A549 (cell line): Measurements from ENCODE around the gene DSCAML1. TPM values are rescaled to one million over a fixed set of nuclear protein-coding genes. Genes with fewer than 3 reads are reported as not detected.

Source experiments
- ATAC-seq, 2 experiments: fragments of 200-7000 bp in 1 of 2; fragments of >200 bp in 1 of 2; cut with Nextera tagmentation in 1 of 2; cut with Tn5 transposase in 1 of 2; 3 replicates each; pipeline versions ENCODE4 v1.8.0 to v1.9.1; 2018 to 2020; ENCODE audit warnings: mild to moderate bottlenecking in 1 of 2, moderate library complexity in 1 of 2
- CTCF ChIA-PET: fragments of 300-600 bp; sonication (Branson Sonifier 250); formaldehyde crosslinking; extraction: SDS; loops from one replicate; lab custom pipeline; 2021; ENCODE audit warnings: antibody characterized with exemption, inconsistent platforms; lab: Yijun Ruan, JAX
- POLR2A ChIA-PET: fragments of 350-600 bp; formaldehyde crosslinking; extraction: SDS; loops from one replicate; lab custom pipeline; 2021; ENCODE audit warnings: antibody characterized with exemption, inconsistent platforms; lab: Yijun Ruan, JAX
- DNase-seq, 2 experiments: peaks; one replicate each; pipeline versions ENCODE4 v3.0.0 to v3.0.0-alpha.2; 2011 to 2016; ENCODE audit warnings: low read depth in 1 of 2, low spot score in 1 of 2
- FAIRE-seq: peaks from 2 replicates; lab custom pipeline; 2011; peaks lifted over from hg19 to GRCh38; lab: Jason Lieb, UNC
- H3K27ac ChIP-seq, 2 experiments: fragments of >200 bp; sonication (Bioruptor Twin); formaldehyde crosslinking; 3 replicates each; pipeline ENCODE4 v1.5.1; 2016 to 2017
- H3K4me1 ChIP-seq: fragments of >200 bp; sonication (Bioruptor Twin); formaldehyde crosslinking; 3 replicates; pipeline ENCODE4 v1.6.1; 2016
- H3K4me2 ChIP-seq: fragments of >200 bp; sonication (Bioruptor Twin); formaldehyde crosslinking; 3 replicates; pipeline ENCODE4 v1.6.1; 2016
- H3K4me3 ChIP-seq: fragments of >200 bp; sonication (Bioruptor Twin); formaldehyde crosslinking; 3 replicates; pipeline ENCODE4 v1.5.1; 2016
- H3K9me3 ChIP-seq: fragments of >200 bp; sonication (Bioruptor Twin); formaldehyde crosslinking; 3 replicates; pipeline ENCODE4 v1.6.1; 2016
- BCL3 ChIP-seq: fragments of >200 bp; sonication (Bioruptor Twin); formaldehyde crosslinking; IDR thresholded peaks from 3 replicates; pipeline ENCODE4 v1.6.1; 2016
- BHLHE40 ChIP-seq: IDR thresholded peaks from 2 replicates; pipeline ENCODE4 v1.6.1; 2012; ENCODE audit warnings: low read depth, low read length, inconsistent platforms
- CBX2 ChIP-seq: fragments of 200-600 bp; sonication (generic); IDR thresholded peaks from 2 replicates; pipeline ENCODE4 v1.6.1; 2016; ENCODE audit warnings: low read depth, mild to moderate bottlenecking, borderline replicate concordance
- CEBPB ChIP-seq, 2 experiments: fragments of >200 bp in 1 of 2; sonication (Bioruptor Twin) in 1 of 2; formaldehyde crosslinking in 1 of 2; IDR thresholded peaks; 2 replicates each; pipeline ENCODE4 v1.6.1; 2012 to 2016
- CHD4 ChIP-seq: fragments of 200-600 bp; sonication (generic); IDR thresholded peaks from 2 replicates; pipeline ENCODE4 v1.6.1; 2016; ENCODE audit warnings: antibody characterized with exemption, mild to moderate bottlenecking, borderline replicate concordance
- EHMT2 ChIP-seq: fragments of 200-600 bp; sonication (generic); IDR thresholded peaks from 2 replicates; pipeline ENCODE4 v1.6.1; 2016; ENCODE audit warnings: antibody characterized with exemption, low read depth, mild to moderate bottlenecking, moderate library complexity
- EP300 ChIP-seq, 2 experiments: fragments of >200 bp; sonication (Bioruptor Twin); formaldehyde crosslinking; IDR thresholded peaks; 2 replicates in 1 of 2; 3 replicates in 1 of 2; pipeline ENCODE4 v1.6.1; 2016 to 2017
- ESRRA ChIP-seq: fragments of 150-350 bp; IDR thresholded peaks from 2 replicates; pipeline ENCODE4 v1.6.1; 2014; ENCODE audit warnings: mild to moderate bottlenecking, low read length, borderline replicate concordance
- FOSL2 ChIP-seq, 2 experiments: fragments of 450-650 bp in 1 of 2; fragments of >200 bp in 1 of 2; sonication (Bioruptor Twin) in 1 of 2; formaldehyde crosslinking; IDR thresholded peaks; 2 replicates each; pipeline versions ENCODE4 v1.5.0 to v1.6.1; 2016 to 2020; ENCODE audit warnings: mild to moderate bottlenecking in 1 of 2, moderate library complexity in 1 of 2
- FOXS1 ChIP-seq: fragments of 250-450 bp; sonication (Bioruptor Pico); IDR thresholded peaks from 2 replicates; pipeline ENCODE4 v1.5.0; 2020; ENCODE audit warnings: mild to moderate bottlenecking, moderate library complexity
- GATA3 ChIP-seq: IDR thresholded peaks from 2 replicates; pipeline ENCODE4 v1.6.1; 2012; ENCODE audit warnings: borderline replicate concordance
- HOXB5 ChIP-seq: fragments of 250-450 bp; sonication (Bioruptor Pico); IDR thresholded peaks from 2 replicates; pipeline ENCODE4 v1.5.0; 2020; ENCODE audit warnings: mild to moderate bottlenecking, moderate library complexity
- JUN ChIP-seq, 2 experiments: fragments of >200 bp; sonication (Bioruptor Twin); formaldehyde crosslinking; IDR thresholded peaks; 2 replicates in 1 of 2; 3 replicates in 1 of 2; pipeline ENCODE4 v1.6.1; 2016 to 2017
- KDM1A ChIP-seq: fragments of 200-600 bp; sonication (generic); IDR thresholded peaks from 2 replicates; pipeline ENCODE4 v1.6.1; 2016; ENCODE audit warnings: low read depth, mild to moderate bottlenecking
- NR3C1 ChIP-seq: fragments of >200 bp; sonication (Bioruptor Twin); formaldehyde crosslinking; IDR thresholded peaks from 3 replicates; pipeline ENCODE4 v1.6.1; 2017
- RARB ChIP-seq: fragments of 250-450 bp; sonication (Bioruptor Pico); IDR thresholded peaks from 2 replicates; pipeline ENCODE4 v1.8.0; 2021; ENCODE audit warnings: mild to moderate bottlenecking, moderate library complexity
- RFX5 ChIP-seq: fragments of 450-650 bp; IDR thresholded peaks from 2 replicates; pipeline ENCODE4 v1.7.1; 2014; ENCODE audit warnings: antibody characterized with exemption, mild to moderate bottlenecking, moderate library complexity
- SMC3 ChIP-seq: fragments of >200 bp; sonication (Bioruptor Twin); formaldehyde crosslinking; IDR thresholded peaks from 3 replicates; pipeline ENCODE4 v1.6.1; 2018; ENCODE audit warnings: inconsistent platforms
- ZC3H11A ChIP-seq: fragments of 450-650 bp; IDR thresholded peaks from 2 replicates; pipeline ENCODE4 v1.6.1; 2014; ENCODE audit warnings: antibody characterized with exemption, mild to moderate bottlenecking
- WGBS: methylation state at CpG from one replicate; pipeline ENCODE4 v1.1.6; 2017; ENCODE audit errors: missing lambda C conversion rate; 5-methylcytosine and 5-hydroxymethylcytosine counted together
- polyA plus RNA-seq, 4 experiments: library from polyadenylated mRNA; depleted of rRNA in 3 of 4; stranded (reverse); fragments of >200 nt; fragmentation: RNase III in 1 of 4; extraction: RNeasy Plus Mini Kit Qiagen cat#74134 plus additional on column Dnase treatment in 1 of 4; gene quantifications; 2 replicates in 3 of 4; 3 replicates in 1 of 4; pipeline ENCODE4 v1.2.3, GENCODE V29; 2011 to 2017
- TF ChIP-seq, protein P1 (sequence below): fragments of 450-650 bp; IDR thresholded peaks from 2 replicates; pipeline ENCODE4 v1.6.1; 2014; ENCODE audit warnings: antibody characterized with exemption
- TF ChIP-seq, protein P2 (sequence below): fragments of 150-350 bp; IDR thresholded peaks from 2 replicates; pipeline ENCODE4 v1.6.1; 2014; ENCODE audit warnings: low read depth, mild to moderate bottlenecking, low read length

The DSCAML1 gene
- polyA plus RNA-seq, 2 of the 4 experiments (the other 2 are of a cell fraction) = 0.12 to 0.31 TPM

DNA sequence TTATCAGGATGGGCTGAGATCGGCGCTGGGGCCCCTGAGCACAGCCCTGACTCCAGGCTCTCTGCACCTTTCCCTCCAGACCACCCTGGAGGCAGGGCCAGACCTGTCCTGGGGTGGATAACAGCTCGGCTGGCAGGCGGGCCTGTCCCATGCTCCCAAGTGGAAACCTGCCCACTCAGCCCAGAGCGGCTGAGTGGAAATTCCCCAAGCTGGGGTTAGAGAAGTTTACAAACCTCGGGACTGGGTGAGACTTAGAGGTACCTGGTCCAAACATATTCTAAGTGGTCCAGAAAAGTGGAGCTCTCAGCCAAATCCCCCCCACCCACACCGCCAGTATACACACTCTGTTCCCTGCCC, 32.3 kb upstream of the DSCAML1 start:
- Histone ChIP-seq H3K27ac (peak overlapping the region; percentile 62 to 80; a peak in 5 of 6 replicates), H3K4me1 (peaks cover 55% of the 10 kb centered on the region), H3K4me3 (no peak overlapping the region), H3K4me2 (peak overlapping the region; percentile 50), H3K9me3 (no peaks in the 10 kb centered on the region)
- ChIA-PET CTCF (no interaction called here), POLR2A (no interaction called here)
- no peak for ATAC-seq
- no peak for TF ChIP-seq EHMT2
- TF ChIP-seq NR3C1 = no peak
- no peak for TF ChIP-seq SMC3
- TF ChIP-seq ZC3H11A = no peak
- TF ChIP-seq HOXB5 = no peak
- TF ChIP-seq BHLHE40 = no peak
- TF ChIP-seq EP300 (IDR thresholded peaks at IDR 0.05) = no peak
- TF ChIP-seq FOXS1 (CRISPR knock-in tag) = no peak
- TF ChIP-seq ESRRA = no peak
- no peak for TF ChIP-seq CHD4
- TF ChIP-seq GATA3 = no peak
- DNase-seq = no peak
- WGBS = 65% methylated on average over 3 of the region's 7 CpGs
- no peak for FAIRE-seq

- WGBS = 56% methylated on average over 3 of the region's 16 CpGs
- Histone ChIP-seq H3K27ac (peak overlapping the region; percentile 62 to 80; a peak in 5 of 6 replicates), H3K4me1 (peaks cover 60% of the 10 kb centered on the region), H3K4me3 (no peak overlapping the region), H3K9me3 (no peaks in the 10 kb centered on the region), H3K4me2 (peak overlapping the region; percentile 50)
- ChIA-PET CTCF (interaction anchor here (0.7 to 5.0 kb wide), 8 partner anchors 9 to 404 kb away, joined by 3 to 31 read pairs (median 6); no protein-coding TSS in a partner anchor), POLR2A (no interaction called here)
- FAIRE-seq (no peak), DNase-seq (peak; percentile 29 to 30), ATAC-seq (peak; percentile 69 to 71)
- TF ChIP-seq RARB (CRISPR knock-in tag) = no peak
- TF ChIP-seq FOSL2 (IDR thresholded peaks at IDR 0.05) = no peak
- TF ChIP-seq FOSL2 (CRISPR knock-in tag; IDR thresholded peaks at IDR 0.05) = peak; percentile 78
Measured at GRCh38 chr11:117828611-117829368, 31.8 kb upstream of the DSCAML1 start.

DNA sequence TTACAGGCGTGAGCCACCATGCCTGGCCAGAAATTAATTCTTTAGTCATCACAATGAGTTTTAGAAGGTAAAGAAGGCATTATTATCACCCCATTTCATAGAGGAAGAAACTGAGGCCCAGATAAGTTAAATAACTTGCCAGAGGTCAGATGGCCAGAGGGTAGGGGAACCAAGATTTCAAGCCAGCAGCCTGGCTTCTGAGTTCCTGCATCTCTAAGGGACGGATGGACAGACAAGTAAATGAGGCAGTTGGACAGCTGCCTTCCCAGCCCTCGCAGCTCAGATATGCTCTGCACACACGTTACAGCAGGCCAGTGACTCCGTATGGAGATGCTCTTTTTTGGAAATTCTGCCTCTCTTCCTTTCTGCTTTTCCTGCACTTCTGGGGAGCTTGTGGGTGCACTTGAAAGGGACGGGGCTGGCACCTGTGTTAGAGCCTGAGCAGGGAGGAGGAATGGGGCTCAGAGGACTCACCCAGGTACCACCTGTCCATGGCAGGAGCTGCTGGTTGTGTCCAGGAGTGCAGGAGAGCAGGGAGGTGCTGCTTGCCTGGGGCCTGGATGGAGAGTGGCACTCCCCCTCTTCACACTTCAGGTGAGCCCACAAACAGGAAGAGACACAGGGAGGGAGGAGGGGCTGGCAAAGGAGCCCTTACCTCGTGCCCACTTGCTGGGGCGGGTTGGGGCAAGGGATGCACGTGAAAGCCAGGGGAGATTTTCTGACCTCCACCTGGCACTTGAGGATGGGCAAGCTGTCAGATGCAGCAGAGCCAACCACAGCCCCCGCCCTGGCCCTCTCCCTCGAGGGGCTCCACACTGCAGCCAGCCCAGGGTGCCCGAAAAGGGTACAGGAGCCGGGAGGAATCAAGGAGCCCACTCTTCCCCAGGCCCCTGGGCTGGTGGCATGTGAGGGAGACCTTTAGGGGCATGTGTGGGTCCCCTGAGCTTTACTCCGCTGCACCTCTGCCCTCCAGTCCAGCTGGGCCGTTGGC, 30.8 kb upstream of the DSCAML1 start:
- H3K4me3 ChIP-seq = no peak overlapping the region

More for the DNA sequence above, 30.8 kb upstream of the DSCAML1 start:
- ATAC-seq = no peak
- FAIRE-seq = no peak
- Histone ChIP-seq H3K9me3 (no peaks in the 10 kb centered on the region), H3K27ac (peak overlapping the region; percentile 62 to 80; a peak in 5 of 6 replicates), H3K4me1 (peaks cover 60% of the 10 kb centered on the region), H3K4me2 (peak overlapping the region; percentile 50)
- POLR2A ChIA-PET = no interaction called here
- TF ChIP-seq CBX2 (no peak), BCL3 (no peak), RFX5 (no peak), ZC3H11A (no peak), JUN (IDR thresholded peaks at IDR 0.05) (no peak), KDM1A (0 out of 2 replicates have a peak, but pooled peaks have one; percentile 20), EP300 (IDR thresholded peaks at IDR 0.05) (no peak), CHD4 (0 out of 2 replicates have a peak, but pooled peaks have one; percentile 9), NR3C1 (no peak), CEBPB (IDR thresholded peaks at IDR 0.05) (no peak)
- TF ChIP-seq, protein P1, sequence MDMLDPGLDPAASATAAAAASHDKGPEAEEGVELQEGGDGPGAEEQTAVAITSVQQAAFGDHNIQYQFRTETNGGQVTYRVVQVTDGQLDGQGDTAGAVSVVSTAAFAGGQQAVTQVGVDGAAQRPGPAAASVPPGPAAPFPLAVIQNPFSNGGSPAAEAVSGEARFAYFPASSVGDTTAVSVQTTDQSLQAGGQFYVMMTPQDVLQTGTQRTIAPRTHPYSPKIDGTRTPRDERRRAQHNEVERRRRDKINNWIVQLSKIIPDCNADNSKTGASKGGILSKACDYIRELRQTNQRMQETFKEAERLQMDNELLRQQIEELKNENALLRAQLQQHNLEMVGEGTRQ = no peak
- TF ChIP-seq, protein P2, sequence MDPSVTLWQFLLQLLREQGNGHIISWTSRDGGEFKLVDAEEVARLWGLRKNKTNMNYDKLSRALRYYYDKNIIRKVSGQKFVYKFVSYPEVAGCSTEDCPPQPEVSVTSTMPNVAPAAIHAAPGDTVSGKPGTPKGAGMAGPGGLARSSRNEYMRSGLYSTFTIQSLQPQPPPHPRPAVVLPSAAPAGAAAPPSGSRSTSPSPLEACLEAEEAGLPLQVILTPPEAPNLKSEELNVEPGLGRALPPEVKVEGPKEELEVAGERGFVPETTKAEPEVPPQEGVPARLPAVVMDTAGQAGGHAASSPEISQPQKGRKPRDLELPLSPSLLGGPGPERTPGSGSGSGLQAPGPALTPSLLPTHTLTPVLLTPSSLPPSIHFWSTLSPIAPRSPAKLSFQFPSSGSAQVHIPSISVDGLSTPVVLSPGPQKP = no peak
- DNase-seq = no peak
- CTCF ChIA-PET = interaction anchor here (0.7 to 5.0 kb wide), 8 partner anchors 9 to 403 kb away, joined by 3 to 31 read pairs (median 6); no protein-coding TSS in a partner anchor
- 56% methylated on average over 11 of the region's 15 CpGs for WGBS
